ENCODE data around the gene RBM27. TPM values are rescaled to one million over a fixed set of nuclear protein-coding genes. Genes with fewer than 3 reads are reported as not detected.
A peak's percentile ranks its signal among the peaks of the same experiment; 100 is the strongest.
"Not testable (repeated sequence)": the region's sequence is repeated elsewhere in the genome, so short reads cannot be mapped to it uniquely, and the experiment has no call there.

Gene RBM27
- total RNA-seq, 1 donor from 2014 or later = 32.0 TPM

- intact Hi-C loops (cut with micrococcal nuclease) = no loop called here
- no peaks in the 10 kb centered on the region for H3K9me3 Mint-ChIP-seq
- peaks cover 11% of the 10 kb centered on the region for H3K4me1 Mint-ChIP-seq (ENCODE audit: low read depth)
- no peaks in the 10 kb centered on the region for H3K36me3 Mint-ChIP-seq (ENCODE audit: low read depth)
- no peak for DNase-seq (ENCODE audit: low spot score)
- H3K27me3 Mint-ChIP-seq (ENCODE audit: low read depth) = peaks cover 9% of the 10 kb centered on the region
- no peak overlapping the region for H3K4me3 Mint-ChIP-seq (ENCODE audit: low read depth)
- no peak overlapping the region for H3K27ac Mint-ChIP-seq
These were observed 15.0 kb upstream of the RBM27 start for GRCh38 chr5:146188358-146188757.

GRCh38 chr5:146192571-146193043 lies 10.8 kb upstream of the RBM27 start:
- DNase-seq (ENCODE audit: low spot score) = no peak
- H3K4me1 Mint-ChIP-seq (ENCODE audit: low read depth) = peaks cover 6% of the 10 kb centered on the region
- H3K4me3 Mint-ChIP-seq (ENCODE audit: low read depth) = no peak overlapping the region
- no peaks in the 10 kb centered on the region for H3K9me3 Mint-ChIP-seq
- H3K27me3 Mint-ChIP-seq (ENCODE audit: low read depth) = peaks cover 9% of the 10 kb centered on the region
- H3K36me3 Mint-ChIP-seq (ENCODE audit: low read depth) = no peaks in the 10 kb centered on the region
- intact Hi-C loops (cut with micrococcal nuclease) = no loop called here
- H3K27ac Mint-ChIP-seq = no peak overlapping the region

GRCh38 chr5:146193285-146193684 lies 10.1 kb upstream of the RBM27 start:
- Mint-ChIP-seq H3K27ac (no peak overlapping the region), H3K9me3 (no peaks in the 10 kb centered on the region), H3K36me3 (ENCODE audit: low read depth) (no peaks in the 10 kb centered on the region), H3K4me3 (ENCODE audit: low read depth) (no peak overlapping the region), H3K4me1 (ENCODE audit: low read depth) (peaks cover 6% of the 10 kb centered on the region), H3K27me3 (ENCODE audit: low read depth) (peaks cover 7% of the 10 kb centered on the region)
- DNase-seq (ENCODE audit: low spot score) = no peak
- intact Hi-C loops (cut with micrococcal nuclease) = no loop called here

GRCh38 chr5:146194997-146195396 lies 8.4 kb upstream of the RBM27 start:
- H3K27me3 Mint-ChIP-seq (ENCODE audit: low read depth); H3K27ac Mint-ChIP-seq; H3K36me3 Mint-ChIP-seq (ENCODE audit: low read depth); H3K4me3 Mint-ChIP-seq (ENCODE audit: low read depth); intact Hi-C loops (cut with micrococcal nuclease); DNase-seq (ENCODE audit: low spot score); H3K4me1 Mint-ChIP-seq (ENCODE audit: low read depth); H3K9me3 Mint-ChIP-seq: not testable (repeated sequence)

- intact Hi-C loops (cut with micrococcal nuclease) = no loop called here
- DNase-seq (ENCODE audit: low spot score) = no peak
- peaks cover 6% of the 10 kb centered on the region for H3K4me1 Mint-ChIP-seq (ENCODE audit: low read depth)
- no peak overlapping the region for H3K27ac Mint-ChIP-seq
- H3K4me3 Mint-ChIP-seq (ENCODE audit: low read depth) = no peak overlapping the region
- no peaks in the 10 kb centered on the region for H3K36me3 Mint-ChIP-seq (ENCODE audit: low read depth)
- H3K27me3 Mint-ChIP-seq (ENCODE audit: low read depth) = no peaks in the 10 kb centered on the region
- H3K9me3 Mint-ChIP-seq = no peaks in the 10 kb centered on the region
These were observed 6.9 kb upstream of the RBM27 start for GRCh38 chr5:146196459-146197048.

GRCh38 chr5:146199176-146199815 lies 4.1 kb upstream of the RBM27 start:
- no peak for DNase-seq (ENCODE audit: low spot score)
- intact Hi-C loops (cut with micrococcal nuclease) = no loop called here
- Mint-ChIP-seq H3K27me3 (ENCODE audit: low read depth) (no peaks in the 10 kb centered on the region), H3K27ac (no peak overlapping the region), H3K4me3 (ENCODE audit: low read depth) (no peak overlapping the region), H3K4me1 (ENCODE audit: low read depth) (no peaks in the 10 kb centered on the region), H3K9me3 (no peaks in the 10 kb centered on the region), H3K36me3 (ENCODE audit: low read depth) (no peaks in the 10 kb centered on the region)

- H3K36me3 Mint-ChIP-seq (ENCODE audit: low read depth); intact Hi-C loops (cut with micrococcal nuclease); H3K4me1 Mint-ChIP-seq (ENCODE audit: low read depth); H3K27me3 Mint-ChIP-seq (ENCODE audit: low read depth); H3K4me3 Mint-ChIP-seq (ENCODE audit: low read depth); DNase-seq (ENCODE audit: low spot score); H3K27ac Mint-ChIP-seq; H3K9me3 Mint-ChIP-seq: not testable (repeated sequence)
These were observed 1.6 kb upstream of the RBM27 start for GRCh38 chr5:146201795-146202194.

- no peak for DNase-seq (ENCODE audit: low spot score)
- Mint-ChIP-seq H3K9me3 (no peaks in the 10 kb centered on the region), H3K4me1 (ENCODE audit: low read depth) (peaks cover 5% of the 10 kb centered on the region), H3K4me3 (ENCODE audit: low read depth) (no peak overlapping the region), H3K27ac (no peak overlapping the region), H3K36me3 (ENCODE audit: low read depth) (peaks cover 3% of the 10 kb centered on the region), H3K27me3 (ENCODE audit: low read depth) (no peaks in the 10 kb centered on the region)
- intact Hi-C loops (cut with micrococcal nuclease) = loop anchor here (1.0 kb wide), 2 partner anchors 22 to 258 kb away; partner anchors contain the start of gene LARS1
These were observed 427 bp downstream of the RBM27 start for GRCh38 chr5:146203872-146204192.

GRCh38 chr5:146205499-146206202 lies 2.2 kb downstream of the RBM27 start:
- H3K4me3 Mint-ChIP-seq (ENCODE audit: low read depth) = peak overlapping the region; percentile 65
- H3K27me3 Mint-ChIP-seq (ENCODE audit: low read depth) = no peaks in the 10 kb centered on the region
- peak overlapping the region; percentile 73 for H3K27ac Mint-ChIP-seq
- intact Hi-C loops (cut with micrococcal nuclease) = loop anchor here (1.0 to 2.0 kb wide), 2 partner anchors 18 to 33 kb away; no protein-coding TSS in a partner anchor
- peaks cover 14% of the 10 kb centered on the region for H3K4me1 Mint-ChIP-seq (ENCODE audit: low read depth)
- H3K9me3 Mint-ChIP-seq = no peaks in the 10 kb centered on the region
- H3K36me3 Mint-ChIP-seq (ENCODE audit: low read depth) = peaks cover 7% of the 10 kb centered on the region
- no peak for DNase-seq (ENCODE audit: low spot score)

- peak overlapping the region; percentile 65 for H3K4me3 Mint-ChIP-seq (ENCODE audit: low read depth)
- intact Hi-C loops (cut with micrococcal nuclease) = loop anchor here (1.0 to 2.0 kb wide), 2 partner anchors 17 to 33 kb away; no protein-coding TSS in a partner anchor
- DNase-seq (ENCODE audit: low spot score) = no peak
- no peaks in the 10 kb centered on the region for H3K27me3 Mint-ChIP-seq (ENCODE audit: low read depth)
- no peaks in the 10 kb centered on the region for H3K9me3 Mint-ChIP-seq
- peak overlapping the region; percentile 73 for H3K27ac Mint-ChIP-seq
- peaks cover 7% of the 10 kb centered on the region for H3K36me3 Mint-ChIP-seq (ENCODE audit: low read depth)
- peaks cover 14% of the 10 kb centered on the region for H3K4me1 Mint-ChIP-seq (ENCODE audit: low read depth)
These were observed 2.9 kb downstream of the RBM27 start for GRCh38 chr5:146206257-146206656.

- H3K4me3 Mint-ChIP-seq (ENCODE audit: low read depth) = no peak overlapping the region
These were observed 5.6 kb downstream of the RBM27 start for GRCh38 chr5:146208916-146209522.

GRCh38 chr5:146209714-146210113 lies 6.3 kb downstream of the RBM27 start:
- DNase-seq (ENCODE audit: low spot score) = no peak
- Mint-ChIP-seq H3K27ac (no peak overlapping the region), H3K4me1 (ENCODE audit: low read depth) (peaks cover 22% of the 10 kb centered on the region), H3K4me3 (ENCODE audit: low read depth) (no peak overlapping the region), H3K9me3 (no peaks in the 10 kb centered on the region), H3K36me3 (ENCODE audit: low read depth) (peaks cover 23% of the 10 kb centered on the region), H3K27me3 (ENCODE audit: low read depth) (no peaks in the 10 kb centered on the region)
- intact Hi-C loops (cut with micrococcal nuclease) = loop anchor here (5.0 kb wide), 1 partner anchor 37 kb away; no protein-coding TSS in a partner anchor

More at GRCh38 chr5:146208916-146209522, 5.6 kb downstream of the RBM27 start:
- H3K36me3 Mint-ChIP-seq (ENCODE audit: low read depth) = peaks cover 20% of the 10 kb centered on the region
- DNase-seq (ENCODE audit: low spot score) = no peak
- H3K9me3 Mint-ChIP-seq = no peaks in the 10 kb centered on the region
- intact Hi-C loops (cut with micrococcal nuclease) = no loop called here
- no peaks in the 10 kb centered on the region for H3K27me3 Mint-ChIP-seq (ENCODE audit: low read depth)
- H3K27ac Mint-ChIP-seq = no peak overlapping the region
- peaks cover 19% of the 10 kb centered on the region for H3K4me1 Mint-ChIP-seq (ENCODE audit: low read depth)
